Measurements from ENCODE around the gene PTPRZ1. TPM values are rescaled to one million over a fixed set of nuclear protein-coding genes. Genes with fewer than 3 reads are reported as not detected.

The PTPRZ1 gene
- polyA plus RNA-seq, 3 donors: not detected

DNA sequence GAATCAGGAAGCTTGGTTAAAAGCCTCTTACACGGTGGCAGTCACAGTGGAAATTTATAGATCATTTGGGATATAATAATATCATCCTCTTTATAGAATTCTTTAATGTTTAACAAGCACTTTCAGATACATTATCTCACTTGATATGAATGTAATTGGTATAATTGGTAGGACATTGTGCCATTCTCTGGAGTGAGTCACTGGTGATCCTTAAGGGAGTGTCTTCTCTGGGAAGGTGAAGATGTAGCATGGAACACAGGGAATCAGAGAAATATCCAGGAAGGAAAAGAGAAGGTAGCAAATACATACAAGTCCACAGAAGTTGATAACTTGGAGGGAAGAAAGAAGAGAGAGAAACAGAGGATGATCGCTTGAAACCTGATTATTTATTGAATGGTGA, 9.8 kb downstream of the PTPRZ1 start:
- H3K79me2 ChIP-seq (ENCODE audit: insufficient read depth, low read length): no peaks in the 10 kb centered on the region
- no peaks in the 10 kb centered on the region for H3K4me1 ChIP-seq (ENCODE audit: control insufficient read depth in 1 of 2, insufficient read depth in 2 of 2, low read length in 2 of 2)
- no peak for TF ChIP-seq CTCF (IDR thresholded peaks at IDR 0.05)
- H3K36me3 ChIP-seq (replicated peaks in 1 of 2; ENCODE audit: control insufficient read depth in 1 of 2, insufficient read depth in 2 of 2, low read length in 2 of 2): no peaks in the 10 kb centered on the region
- H3K36me3 Mint-ChIP-seq: no peaks in the 10 kb centered on the region
- no peak overlapping the region for H3K27ac ChIP-seq (ENCODE audit: low read depth in 1 of 2, low read length in 2 of 2)
- no peak overlapping the region for H3K4me2 ChIP-seq (replicated peaks; ENCODE audit: extremely low read depth, low read length, poor library complexity, severe bottlenecking)
- H3K9ac ChIP-seq (ENCODE audit: insufficient read depth, low read length, poor library complexity, severe bottlenecking): no peak overlapping the region
- no peak for DNase-seq
- H3K4me3 ChIP-seq (replicated peaks in 1 of 3; ENCODE audit: low read depth in 2 of 3, low read length in 3 of 3): no peak overlapping the region
- no peaks in the 10 kb centered on the region for H3K27me3 ChIP-seq (ENCODE audit: control insufficient read depth in 2 of 2, insufficient read depth in 2 of 2, low read length in 2 of 2)
- intact Hi-C loops (cut with micrococcal nuclease): no loop called here
- peaks cover 0 to 2% (median 0%) of the 10 kb centered on the region in 7 donors for H3K9me3 Mint-ChIP-seq
- H3K4me1 Mint-ChIP-seq: no peaks in the 10 kb centered on the region
- no peak overlapping the region for H3K27ac Mint-ChIP-seq
- H3K27me3 Mint-ChIP-seq (ENCODE audit: low read depth in 3 of 3): peaks cover 0 to 5% (median 1%) of the 10 kb centered on the region in 3 donors
- H2AFZ ChIP-seq (ENCODE audit: insufficient read depth, low read depth, low read length, poor library complexity, severe bottlenecking): no peak overlapping the region
- no peaks in the 10 kb centered on the region for H3K9me3 ChIP-seq (replicated peaks in 1 of 2; ENCODE audit: control insufficient read depth in 1 of 2, insufficient read depth in 1 of 2, low read length in 2 of 2)
- WGBS (ENCODE audit: insufficient coverage): 50% methylated on average over 1 of the region's 2 CpGs
- H4K20me1 ChIP-seq (ENCODE audit: insufficient read depth, low read length): no peaks in the 10 kb centered on the region
- no peak overlapping the region for H3K4me3 Mint-ChIP-seq

DNA sequence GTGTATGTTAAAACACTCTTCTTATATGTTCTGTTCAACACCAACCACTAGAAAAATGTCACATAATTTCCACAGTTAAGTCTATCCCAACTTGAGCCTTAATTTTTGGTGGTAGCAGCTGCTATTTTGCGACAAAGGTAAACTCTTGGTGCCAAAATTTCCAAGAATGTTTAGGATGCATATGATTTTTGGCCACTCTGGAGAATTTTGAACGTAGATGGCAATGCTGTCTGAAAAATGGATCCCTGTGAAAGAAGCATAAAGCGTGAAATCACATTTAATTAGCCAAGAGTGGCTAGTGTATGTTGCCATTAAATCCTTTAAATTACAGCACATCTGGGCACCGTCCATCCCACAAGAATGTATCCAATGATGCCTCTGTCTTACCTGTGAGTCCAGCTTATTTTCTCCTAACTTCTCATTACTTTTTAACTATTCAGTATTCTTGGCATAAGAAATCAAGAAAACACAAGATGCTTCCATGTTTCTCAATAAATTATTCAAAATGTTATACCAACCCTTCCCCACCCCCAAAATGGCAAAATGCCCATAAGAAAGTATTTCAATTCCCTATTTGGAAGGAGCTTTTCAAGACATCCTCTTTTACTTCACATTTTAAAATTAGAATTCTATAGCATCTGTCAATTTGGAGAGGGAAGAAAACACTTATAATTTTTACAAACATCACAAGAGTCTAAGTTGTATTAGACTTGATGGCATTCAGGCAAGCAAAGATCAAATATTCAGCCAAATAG, 12.4 kb downstream of the PTPRZ1 start:
- Histone ChIP-seq H3K27me3 (ENCODE audit: control insufficient read depth in 2 of 2, insufficient read depth in 2 of 2, low read length in 2 of 2) (no peaks in the 10 kb centered on the region), H3K9me3 (replicated peaks in 1 of 2; ENCODE audit: control insufficient read depth in 1 of 2, insufficient read depth in 1 of 2, low read length in 2 of 2) (no peaks in the 10 kb centered on the region), H3K9ac (ENCODE audit: insufficient read depth, low read length, poor library complexity, severe bottlenecking) (no peak overlapping the region), H4K20me1 (ENCODE audit: insufficient read depth, low read length) (no peaks in the 10 kb centered on the region), H3K79me2 (ENCODE audit: insufficient read depth, low read length) (no peaks in the 10 kb centered on the region), H3K4me1 (ENCODE audit: control insufficient read depth in 1 of 2, insufficient read depth in 2 of 2, low read length in 2 of 2) (no peaks in the 10 kb centered on the region), H2AFZ (ENCODE audit: insufficient read depth, low read depth, low read length, poor library complexity, severe bottlenecking) (no peak overlapping the region), H3K4me2 (replicated peaks; ENCODE audit: extremely low read depth, low read length, poor library complexity, severe bottlenecking) (no peak overlapping the region), H3K36me3 (replicated peaks in 1 of 2; ENCODE audit: control insufficient read depth in 1 of 2, insufficient read depth in 2 of 2, low read length in 2 of 2) (no peaks in the 10 kb centered on the region), H3K27ac (ENCODE audit: low read depth in 1 of 2, low read length in 2 of 2) (no peak overlapping the region), H3K4me3 (replicated peaks in 1 of 3; ENCODE audit: low read depth in 2 of 3, low read length in 3 of 3) (no peak overlapping the region)
- intact Hi-C loops (cut with micrococcal nuclease): no loop called here
- 86% methylated on average over 1 of the region's 4 CpGs for WGBS (ENCODE audit: insufficient coverage)
- no peaks in the 10 kb centered on the region for H3K36me3 Mint-ChIP-seq
- H3K4me1 Mint-ChIP-seq: no peaks in the 10 kb centered on the region
- no peak for DNase-seq
- H3K4me3 Mint-ChIP-seq: no peak overlapping the region
- no peak for TF ChIP-seq CTCF (IDR thresholded peaks at IDR 0.05)
- H3K27me3 Mint-ChIP-seq (ENCODE audit: low read depth in 3 of 3): no peaks in the 10 kb centered on the region
- H3K9me3 Mint-ChIP-seq: peaks cover 0 to 2% (median 0%) of the 10 kb centered on the region in 7 donors
- H3K27ac Mint-ChIP-seq: no peak overlapping the region

Measured in CD14-positive monocyte (primary cell).